K562 (cell line): ENCODE measurements around the gene ZBTB9. TPM values are rescaled to one million over a fixed set of nuclear protein-coding genes. Genes with fewer than 3 reads are reported as not detected.

Experiments
- ATAC-seq: fragments of 200-7000 bp; cut with Tn5 transposase; 3 replicates; pipeline ENCODE4 v1.9.1; 2020; ENCODE audit warnings: moderate library complexity
- BruUV-seq: library from RNA; stranded (reverse); fragments of 400-500 nt; replicated peaks from 2 replicates; lab custom pipeline; 2021; lab: Mats Ljungman, UMichigan
- CTCF ChIA-PET: fragments of 300-600 bp; formaldehyde crosslinking; extraction: SDS; loops from one replicate; lab custom pipeline; 2021; ENCODE audit warnings: low intra/inter-chr PET ratio; lab: Yijun Ruan, JAX
- POLR2A ChIA-PET: fragments of 300-600, 350-650 bp; sonication (Branson Sonifier 250); formaldehyde crosslinking; extraction: SDS; loops from one replicate; lab custom pipeline; 2021; ENCODE audit warnings: antibody characterized with exemption, inconsistent platforms; lab: Yijun Ruan, JAX
- DNase-seq, 4 experiments: peaks; one replicate each; pipeline versions ENCODE4 v3.0.0 to v3.0.0-alpha.2; 2011 to 2018; ENCODE audit warnings: low spot score in 3 of 4, mixed read lengths in 3 of 4; ENCODE audit errors: extremely low read depth in 1 of 4
- FAIRE-seq: peaks from 2 replicates; lab custom pipeline; 2011; peaks lifted over from hg19 to GRCh38; lab: Jason Lieb, UNC
- H2AFZ ChIP-seq: 2 replicates; pipeline ENCODE4 v1.6.0; 2011; ENCODE audit warnings: low read depth, low read length, control low read depth, inconsistent platforms
- H3K27ac ChIP-seq: fragments of 200-600 bp; 3 replicates; pipeline ENCODE4 v1.8.0; 2011; ENCODE audit warnings: low read depth, mild to moderate bottlenecking, control low read depth, inconsistent platforms, low read length, moderate library complexity, mixed read lengths; ENCODE audit errors: extremely low read depth
- H3K27me3 ChIP-seq, 2 experiments: fragments of 300-600 bp in 1 of 2; 2 replicates in 1 of 2; 3 replicates in 1 of 2; pipeline versions ENCODE4 v1.6.0 to v1.8.0; 2011; ENCODE audit warnings: inconsistent platforms in 2 of 2, low read length in 2 of 2, mild to moderate bottlenecking in 1 of 2, mixed read lengths in 1 of 2, moderate library complexity in 1 of 2; ENCODE audit not compliant: control insufficient read depth in 2 of 2, insufficient read depth in 2 of 2
- H3K36me3 ChIP-seq: fragments of 300-600 bp; 3 replicates; pipeline ENCODE4 v1.8.0; 2011; ENCODE audit warnings: mild to moderate bottlenecking, low read length, inconsistent platforms; ENCODE audit not compliant: control insufficient read depth, insufficient read depth
- H3K4me1 ChIP-seq, 2 experiments: fragments of 200-600 bp in 1 of 2; replicated peaks in 1 of 2; 2 replicates in 1 of 2; 3 replicates in 1 of 2; pipeline versions ENCODE4 v1.5.1 to v1.8.0; 2011; ENCODE audit warnings: inconsistent platforms in 2 of 2, low read length in 2 of 2, mild to moderate bottlenecking in 1 of 2, mixed read lengths in 1 of 2, moderate library complexity in 1 of 2; ENCODE audit not compliant: control insufficient read depth in 2 of 2, insufficient read depth in 2 of 2
- H3K4me2 ChIP-seq: 2 replicates; pipeline ENCODE4 v1.6.1; 2011; ENCODE audit warnings: low read length, control low read depth, inconsistent platforms, mixed read lengths; ENCODE audit not compliant: insufficient read depth
- H3K4me3 ChIP-seq: fragments of 200-600 bp; sonication (generic), shearing (Covaris generic); 2 replicates; pipeline ENCODE4 v1.5.1; 2016; ENCODE audit warnings: control low read depth, inconsistent platforms
- H3K79me2 ChIP-seq: fragments of 200-600 bp; 3 replicates; pipeline ENCODE4 v1.8.0; 2011; ENCODE audit warnings: low read length, inconsistent platforms; ENCODE audit not compliant: control insufficient read depth, insufficient read depth
- H3K9ac ChIP-seq, 2 experiments: 2 replicates each; pipeline versions ENCODE4 v1.6.0 to v1.6.1; 2011; ENCODE audit warnings: low read depth in 2 of 2, low read length in 2 of 2, control low read depth in 1 of 2, inconsistent platforms in 1 of 2, mild to moderate bottlenecking in 1 of 2, mixed read lengths in 1 of 2; ENCODE audit not compliant: insufficient read depth in 1 of 2
- H3K9me1 ChIP-seq: one replicate; pipeline ENCODE4 v1.6.0; 2011; ENCODE audit warnings: inconsistent platforms, mild to moderate bottlenecking, low read length, moderate library complexity; ENCODE audit not compliant: control insufficient read depth, insufficient read depth
- H3K9me3 ChIP-seq: replicated peaks from 2 replicates; pipeline ENCODE4 v1.5.1; 2011; ENCODE audit warnings: low read depth, low read length, inconsistent platforms; ENCODE audit not compliant: control insufficient read depth, insufficient read depth
- H4K20me1 ChIP-seq: replicated peaks from 2 replicates; pipeline ENCODE4 v1.6.1; 2011; ENCODE audit warnings: low read length, inconsistent platforms, mixed read lengths; ENCODE audit not compliant: control insufficient read depth, insufficient read depth
- ESRRB ChIP-seq: fragments of 250-450 bp; sonication (Bioruptor Pico); IDR thresholded peaks from 2 replicates; pipeline ENCODE4 v1.5.0; 2020; ENCODE audit warnings: mild to moderate bottlenecking, moderate library complexity, borderline replicate concordance
- FOXA3 ChIP-seq, 2 experiments: fragments of 450-650 bp in 1 of 2; sonication (generic) in 1 of 2; formaldehyde crosslinking; IDR thresholded peaks in 1 of 2; conservative IDR thresholded peaks in 1 of 2; 2 replicates each; pipeline versions ENCODE4 v1.4.0 to v1.8.0; 2020 to 2022; ENCODE audit warnings: mild to moderate bottlenecking in 2 of 2, missing genetic modification reagents in 1 of 2
- GATAD2B ChIP-seq: fragments of 450-650 bp; IDR thresholded peaks from 2 replicates; pipeline ENCODE4 v1.6.1; 2017; ENCODE audit warnings: mild to moderate bottlenecking, borderline replicate concordance
- TCF15 ChIP-seq: fragments of 250-450 bp; sonication (Bioruptor Pico); IDR thresholded peaks from 2 replicates; pipeline ENCODE4 v1.8.0; 2022; ENCODE audit warnings: moderate library complexity, mild to moderate bottlenecking, inconsistent platforms
- TCF7 ChIP-seq: sonication (generic); IDR thresholded peaks from 2 replicates; pipeline ENCODE4 v1.6.1; 2016; ENCODE audit warnings: antibody characterized with exemption, borderline replicate concordance
- TRIM28 ChIP-seq: fragments of 450-650 bp; IDR thresholded peaks from 2 replicates; pipeline ENCODE4 v1.6.1; 2017
- YY1 ChIP-seq, 3 experiments: IDR thresholded peaks; 2 replicates each; pipeline ENCODE4 v1.6.1; 2011; ENCODE audit warnings: low read length in 2 of 3, mild to moderate bottlenecking in 2 of 3, moderate library complexity in 2 of 3, borderline replicate concordance in 1 of 3, control low read depth in 1 of 3, low read depth in 1 of 3; ENCODE audit not compliant: insufficient read depth in 3 of 3, insufficient replicate concordance in 2 of 3, control insufficient read depth in 1 of 3, insufficient read length in 1 of 3; ENCODE audit errors: extremely low read depth in 1 of 3
- ZNF140 ChIP-seq: fragments of 250-450 bp; sonication (Bioruptor Pico); IDR thresholded peaks from 2 replicates; pipeline ENCODE4 v1.8.0; 2021; ENCODE audit warnings: moderate library complexity, mild to moderate bottlenecking, inconsistent platforms
- ZSCAN32 ChIP-seq: fragments of 450-650 bp; formaldehyde crosslinking; IDR thresholded peaks from 2 replicates; pipeline ENCODE4 v1.4.0; 2020; ENCODE audit warnings: mild to moderate bottlenecking, moderate library complexity
- WGBS: fragments of 100-300 bp; shearing (Covaris generic); methylation state at CpG from one replicate; pipeline ENCODE4 v1.1.6; 2016; ENCODE audit warnings: low coverage, mixed read lengths; ENCODE audit not compliant: insufficient coverage; ENCODE audit errors: missing lambda C conversion rate; 5-methylcytosine and 5-hydroxymethylcytosine counted together
- in situ Hi-C: fragments of 300-500 bp; cut with MboI; formaldehyde crosslinking; loops from 4 replicates; pipeline ENCODE4 v1.15.0; 2018; ENCODE audit warnings: inconsistent platforms, mixed read lengths
- intact Hi-C: fragments of 100-400 bp; cut with micrococcal nuclease; formaldehyde crosslinking; loops from 2 replicates; pipeline ENCODE4 v1.14.2; 2022
- polyA plus RNA-seq, 8 experiments: library from polyadenylated mRNA; depleted of rRNA in 4 of 8; stranded (reverse) in 5 of 8; unstranded in 3 of 8; fragments of >200 nt; fragmentation: Nextera tagmentation in 2 of 8; fragmentation: Illumina TruSeq in 1 of 8; extraction: Ambion mirVana in 2 of 8; extraction: Trizol in 1 of 8; gene quantifications; 2 replicates each; pipeline versions ENCODE4 v1.2.1 to v1.2.3, GENCODE V29; 2011 to 2014; ENCODE audit warnings: inconsistent platforms in 1 of 8, missing spikeins in 1 of 8
- total RNA-seq, 7 experiments: library from RNA; depleted of rRNA in 6 of 7; stranded (reverse); fragments of >200 nt in 6 of 7; fragmentation: Illumina TruSeq in 2 of 7; extraction: Trizol in 2 of 7; gene quantifications; 2 replicates each; pipeline versions ENCODE4 v1.2.1 to v1.2.3, GENCODE V29; 2011 to 2021; ENCODE audit warnings: low replicate concordance in 1 of 7

The ZBTB9 gene
- total and polyA plus RNA-seq, 9 of the 15 experiments (the other 6 are each of a cell fraction or from before 2014, with no cell fraction given): 1.9 to 19.5 (median 10.4) TPM

DNA sequence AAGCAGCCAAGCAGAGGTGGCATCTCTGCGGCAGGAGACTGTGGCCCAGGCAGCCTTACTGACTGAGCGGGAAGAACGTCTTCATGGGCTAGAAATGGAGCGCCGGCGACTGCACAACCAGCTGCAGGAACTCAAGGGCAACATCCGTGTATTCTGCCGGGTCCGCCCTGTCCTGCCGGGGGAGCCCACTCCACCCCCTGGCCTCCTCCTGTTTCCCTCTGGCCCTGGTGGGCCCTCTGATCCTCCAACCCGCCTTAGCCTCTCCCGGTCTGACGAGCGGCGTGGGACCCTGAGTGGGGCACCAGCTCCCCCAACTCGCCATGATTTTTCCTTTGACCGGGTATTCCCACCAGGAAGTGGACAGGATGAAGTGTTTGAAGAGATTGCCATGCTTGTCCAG lies 49.5 kb upstream of the ZBTB9 start:
- DNase-seq (no peak), ATAC-seq (no peak), FAIRE-seq (no peak)
- no peak overlapping the region for H3K4me3 ChIP-seq
- TF ChIP-seq GATAD2B: no peak
- no peak for TF ChIP-seq ZNF140
- TF ChIP-seq TCF7: no peak
- TF ChIP-seq FOXA3 (CRISPR knock-in tag; conservative IDR thresholded peaks at IDR 0.05 in 1 of 2, IDR thresholded peaks at IDR 0.05 in 1 of 2): no peak
- no peak for TF ChIP-seq ESRRB (CRISPR knock-in tag)
- TF ChIP-seq ZSCAN32 (CRISPR knock-in tag): no peak
- TF ChIP-seq TCF15: no peak
- no peak for TF ChIP-seq TRIM28
- no peak for TF ChIP-seq YY1 (IDR thresholded peaks at IDR 0.05; ENCODE audit: borderline replicate concordance in 1 of 3, control insufficient read depth in 1 of 3, extremely low read depth in 1 of 3, insufficient read depth in 3 of 3, insufficient read length in 1 of 3, insufficient replicate concordance in 2 of 3, low read depth in 1 of 3, low read length in 2 of 3)
- no TSS peak for BruUV-seq
- H3K79me2 ChIP-seq: no peaks in the 10 kb centered on the region
- no peaks in the 10 kb centered on the region for H3K27me3 ChIP-seq
- H3K27ac ChIP-seq: no peak overlapping the region
- in situ Hi-C loops: loop anchor here (10.0 kb wide), 1 partner anchor 130 kb away; the partner anchor contains the start of genes B3GALT4, RPS18 and VPS52
- peaks cover 2% of the 10 kb centered on the region; the same call in 1 of the 2 replicates for H4K20me1 ChIP-seq
- WGBS: 94% methylated on average over 17 of the region's 17 CpGs
- peak overlapping the region in 1 of 2 experiments; percentile 39; a peak in 1 of 4 replicates for H3K9ac ChIP-seq
- H3K36me3 ChIP-seq: peaks cover 94% of the 10 kb centered on the region
- no peaks in the 10 kb centered on the region for H3K9me3 ChIP-seq
- no peak overlapping the region for H3K4me2 ChIP-seq
- ChIA-PET POLR2A (interaction anchor here (1.6 kb wide), 1 partner anchor 9 kb away, joined by 7 read pairs; no protein-coding TSS in a partner anchor), CTCF (no interaction called here)
- peaks cover 9 to 10% of the 10 kb centered on the region in 2 experiments; a peak in 4 of 5 replicates for H3K4me1 ChIP-seq
- intact Hi-C loops: no loop called here
- H2AFZ ChIP-seq: no peak overlapping the region
- no peaks in the 10 kb centered on the region for H3K9me1 ChIP-seq
